ENCODE measurements around the gene SGSH. TPM values are rescaled to one million over a fixed set of nuclear protein-coding genes. Genes with fewer than 3 reads are reported as not detected.

SGSH gene
- total RNA-seq, 1 donor from 2014 or later = 24.0 TPM

GRCh38 chr17:80237386-80237785, 17.3 kb upstream of the SGSH start:
- Histone ChIP-seq H3K4me1 (ENCODE audit: insufficient read depth, low read length) (no peaks in the 10 kb centered on the region), H3K9me3 (ENCODE audit: insufficient read depth, low read depth, low read length) (no peaks in the 10 kb centered on the region), H2AFZ (ENCODE audit: low read depth, low read length) (no peak overlapping the region), H3K79me2 (ENCODE audit: insufficient read depth, low read length) (no peaks in the 10 kb centered on the region), H3K4me3 (ENCODE audit: insufficient read depth, low read depth, low read length) (no peak overlapping the region), H3K36me3 (ENCODE audit: insufficient read depth, low read length) (no peaks in the 10 kb centered on the region), H3K9ac (ENCODE audit: low read length) (no peak overlapping the region), H3K27ac (ENCODE audit: low read depth, low read length) (no peak overlapping the region), H4K20me1 (ENCODE audit: insufficient read depth, low read length) (no peaks in the 10 kb centered on the region), H3K4me2 (ENCODE audit: low read length) (no peak overlapping the region), H3K27me3 (ENCODE audit: insufficient read depth, low read length) (no peaks in the 10 kb centered on the region)
- no peaks in the 10 kb centered on the region for H3K27me3 Mint-ChIP-seq (ENCODE audit: low read depth, unreplicated experiment)
- peaks cover 13% of the 10 kb centered on the region for H3K9me3 Mint-ChIP-seq (ENCODE audit: unreplicated experiment)
- H3K4me1 Mint-ChIP-seq (ENCODE audit: low read depth, unreplicated experiment) = no peaks in the 10 kb centered on the region
- H3K4me3 Mint-ChIP-seq (ENCODE audit: unreplicated experiment) = no peak overlapping the region
- peaks cover 34% of the 10 kb centered on the region for H3K36me3 Mint-ChIP-seq (ENCODE audit: low read depth, unreplicated experiment)
- TF ChIP-seq CTCF (IDR thresholded peaks at IDR 0.05; ENCODE audit: insufficient read depth, low read depth, low read length) = no peak
- no peak for TF ChIP-seq EZH2 (IDR thresholded peaks at IDR 0.05; ENCODE audit: insufficient read depth, low read length)
- DNase-seq (ENCODE audit: low read depth) (no peak), FAIRE-seq (no peak)
- no peak overlapping the region for H3K27ac Mint-ChIP-seq (ENCODE audit: unreplicated experiment)

GRCh38 chr17:80236911-80237310, 16.8 kb upstream of the SGSH start:
- H3K4me2 ChIP-seq (ENCODE audit: low read length) = no peak overlapping the region
- Mint-ChIP-seq H3K9me3 (ENCODE audit: unreplicated experiment) (peaks cover 15% of the 10 kb centered on the region), H3K27ac (ENCODE audit: unreplicated experiment) (no peak overlapping the region), H3K4me3 (ENCODE audit: unreplicated experiment) (no peak overlapping the region), H3K4me1 (ENCODE audit: low read depth, unreplicated experiment) (no peaks in the 10 kb centered on the region), H3K27me3 (ENCODE audit: low read depth, unreplicated experiment) (no peaks in the 10 kb centered on the region), H3K36me3 (ENCODE audit: low read depth, unreplicated experiment) (peaks cover 31% of the 10 kb centered on the region)
- no peaks in the 10 kb centered on the region for H3K9me3 ChIP-seq (ENCODE audit: insufficient read depth, low read depth, low read length)
- H3K27me3 ChIP-seq (ENCODE audit: insufficient read depth, low read length) = no peaks in the 10 kb centered on the region
- no peaks in the 10 kb centered on the region for H3K36me3 ChIP-seq (ENCODE audit: insufficient read depth, low read length)
- H3K4me3 ChIP-seq (ENCODE audit: insufficient read depth, low read depth, low read length) = no peak overlapping the region
- H3K27ac ChIP-seq (ENCODE audit: low read depth, low read length) = no peak overlapping the region
- DNase-seq (ENCODE audit: low read depth) (no peak), FAIRE-seq (no peak)
- H4K20me1 ChIP-seq (ENCODE audit: insufficient read depth, low read length) = no peaks in the 10 kb centered on the region
- no peak overlapping the region for H2AFZ ChIP-seq (ENCODE audit: low read depth, low read length)
- TF ChIP-seq EZH2 (IDR thresholded peaks at IDR 0.05; ENCODE audit: insufficient read depth, low read length) (no peak), CTCF (IDR thresholded peaks at IDR 0.05; ENCODE audit: insufficient read depth, low read depth, low read length) (no peak)
- H3K79me2 ChIP-seq (ENCODE audit: insufficient read depth, low read length) = no peaks in the 10 kb centered on the region
- H3K4me1 ChIP-seq (ENCODE audit: insufficient read depth, low read length) = no peaks in the 10 kb centered on the region
- H3K9ac ChIP-seq (ENCODE audit: low read length) = no peak overlapping the region

GRCh38 chr17:80233202-80233601, 13.1 kb upstream of the SGSH start:
- H3K9me3 ChIP-seq (ENCODE audit: insufficient read depth, low read depth, low read length) = no peaks in the 10 kb centered on the region
- no peak for TF ChIP-seq CTCF (IDR thresholded peaks at IDR 0.05; ENCODE audit: insufficient read depth, low read depth, low read length)
- no peak for TF ChIP-seq EZH2 (IDR thresholded peaks at IDR 0.05; ENCODE audit: insufficient read depth, low read length)
- no peaks in the 10 kb centered on the region for H3K36me3 ChIP-seq (ENCODE audit: insufficient read depth, low read length)
- Mint-ChIP-seq H3K4me3 (ENCODE audit: unreplicated experiment) (no peak overlapping the region), H3K36me3 (ENCODE audit: low read depth, unreplicated experiment) (peaks cover 38% of the 10 kb centered on the region), H3K9me3 (ENCODE audit: unreplicated experiment) (peaks cover 20% of the 10 kb centered on the region), H3K27ac (ENCODE audit: unreplicated experiment) (no peak overlapping the region), H3K4me1 (ENCODE audit: low read depth, unreplicated experiment) (no peaks in the 10 kb centered on the region), H3K27me3 (ENCODE audit: low read depth, unreplicated experiment) (no peaks in the 10 kb centered on the region)
- no peak overlapping the region for H3K4me3 ChIP-seq (ENCODE audit: insufficient read depth, low read depth, low read length)
- no peak overlapping the region for H3K27ac ChIP-seq (ENCODE audit: low read depth, low read length)
- H4K20me1 ChIP-seq (ENCODE audit: insufficient read depth, low read length) = no peaks in the 10 kb centered on the region
- no peak for FAIRE-seq
- no peak for DNase-seq (ENCODE audit: low read depth)
- H3K4me2 ChIP-seq (ENCODE audit: low read length) = no peak overlapping the region
- no peaks in the 10 kb centered on the region for H3K79me2 ChIP-seq (ENCODE audit: insufficient read depth, low read length)
- no peak overlapping the region for H2AFZ ChIP-seq (ENCODE audit: low read depth, low read length)
- H3K27me3 ChIP-seq (ENCODE audit: insufficient read depth, low read length) = no peaks in the 10 kb centered on the region
- no peaks in the 10 kb centered on the region for H3K4me1 ChIP-seq (ENCODE audit: insufficient read depth, low read length)
- no peak overlapping the region for H3K9ac ChIP-seq (ENCODE audit: low read length)
